ENCODE measurements around the gene RHOBTB3. TPM values are rescaled to one million over a fixed set of nuclear protein-coding genes. Genes with fewer than 3 reads are reported as not detected.

RHOBTB3 gene
- total RNA-seq, 1 experiment from 2014 or later, result 84.3 TPM

- Histone ChIP-seq H4K20me1 (ENCODE audit: insufficient read depth) (no peaks in the 10 kb centered on the region), H3K9ac (ENCODE audit: low read length) (no peak overlapping the region), H3K36me3 (ENCODE audit: control insufficient read depth in 1 of 2, insufficient read depth in 2 of 2, low read length in 2 of 2) (peaks cover 0 to 4% of the 10 kb centered on the region in 2 experiments; a peak in 1 of 4 replicates), H3K9me3 (ENCODE audit: control insufficient read depth in 1 of 2, insufficient read depth in 1 of 2, low read depth in 1 of 2, low read length in 2 of 2) (no peaks in the 10 kb centered on the region), H3K79me2 (ENCODE audit: insufficient read depth, low read length) (no peaks in the 10 kb centered on the region), H2AFZ (ENCODE audit: low read depth, low read length, poor library complexity, severe bottlenecking) (no peak overlapping the region), H3K4me1 (ENCODE audit: control insufficient read depth in 1 of 2, insufficient read depth in 2 of 2, low read length in 2 of 2) (no peaks in the 10 kb centered on the region), H3K27me3 (ENCODE audit: insufficient read depth, low read length) (no peaks in the 10 kb centered on the region), H3K9me2 (ENCODE audit: insufficient read depth) (no peaks in the 10 kb centered on the region), H3K4me2 (ENCODE audit: low read length) (no peak overlapping the region), H3K27ac (ENCODE audit: low read depth, low read length) (no peak overlapping the region), H3K4me3 (replicated peaks in 1 of 2; ENCODE audit: low read depth in 1 of 2, low read length in 2 of 2) (no peak overlapping the region)
- no peak for ATAC-seq
- TF ChIP-seq, protein P1, sequence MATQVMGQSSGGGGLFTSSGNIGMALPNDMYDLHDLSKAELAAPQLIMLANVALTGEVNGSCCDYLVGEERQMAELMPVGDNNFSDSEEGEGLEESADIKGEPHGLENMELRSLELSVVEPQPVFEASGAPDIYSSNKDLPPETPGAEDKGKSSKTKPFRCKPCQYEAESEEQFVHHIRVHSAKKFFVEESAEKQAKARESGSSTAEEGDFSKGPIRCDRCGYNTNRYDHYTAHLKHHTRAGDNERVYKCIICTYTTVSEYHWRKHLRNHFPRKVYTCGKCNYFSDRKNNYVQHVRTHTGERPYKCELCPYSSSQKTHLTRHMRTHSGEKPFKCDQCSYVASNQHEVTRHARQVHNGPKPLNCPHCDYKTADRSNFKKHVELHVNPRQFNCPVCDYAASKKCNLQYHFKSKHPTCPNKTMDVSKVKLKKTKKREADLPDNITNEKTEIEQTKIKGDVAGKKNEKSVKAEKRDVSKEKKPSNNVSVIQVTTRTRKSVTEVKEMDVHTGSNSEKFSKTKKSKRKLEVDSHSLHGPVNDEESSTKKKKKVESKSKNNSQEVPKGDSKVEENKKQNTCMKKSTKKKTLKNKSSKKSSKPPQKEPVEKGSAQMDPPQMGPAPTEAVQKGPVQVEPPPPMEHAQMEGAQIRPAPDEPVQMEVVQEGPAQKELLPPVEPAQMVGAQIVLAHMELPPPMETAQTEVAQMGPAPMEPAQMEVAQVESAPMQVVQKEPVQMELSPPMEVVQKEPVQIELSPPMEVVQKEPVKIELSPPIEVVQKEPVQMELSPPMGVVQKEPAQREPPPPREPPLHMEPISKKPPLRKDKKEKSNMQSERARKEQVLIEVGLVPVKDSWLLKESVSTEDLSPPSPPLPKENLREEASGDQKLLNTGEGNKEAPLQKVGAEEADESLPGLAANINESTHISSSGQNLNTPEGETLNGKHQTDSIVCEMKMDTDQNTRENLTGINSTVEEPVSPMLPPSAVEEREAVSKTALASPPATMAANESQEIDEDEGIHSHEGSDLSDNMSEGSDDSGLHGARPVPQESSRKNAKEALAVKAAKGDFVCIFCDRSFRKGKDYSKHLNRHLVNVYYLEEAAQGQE (IDR thresholded peaks at IDR 0.05; ENCODE audit: low read depth), result no peak
- TF ChIP-seq RAD21 (IDR thresholded peaks at IDR 0.05; ENCODE audit: low read depth) (no peak), ZBTB33 (IDR thresholded peaks at IDR 0.05; ENCODE audit: extremely low read depth, insufficient replicate concordance, low read length) (no peak), JUND (IDR thresholded peaks at IDR 0.05) (no peak), SIN3A (IDR thresholded peaks at IDR 0.05; ENCODE audit: low read depth) (no peak), ELF1 (IDR thresholded peaks at IDR 0.05; ENCODE audit: borderline replicate concordance, low read depth) (no peak), POLR2AphosphoS5 (IDR thresholded peaks at IDR 0.05; ENCODE audit: low read depth, low read length) (no peak), EZH2phosphoT487 (IDR thresholded peaks at IDR 0.05; ENCODE audit: borderline replicate concordance) (no peak), ATF3 (IDR thresholded peaks at IDR 0.05) (no peak), YY1 (IDR thresholded peaks at IDR 0.05; ENCODE audit: extremely low read depth, insufficient replicate concordance, low read depth, low read length) (no peak), ZNF274 (IDR thresholded peaks at IDR 0.05; ENCODE audit: low read depth, low read length) (no peak), CEBPB (IDR thresholded peaks at IDR 0.05; ENCODE audit: low read depth) (no peak), POLR2A (IDR thresholded peaks at IDR 0.05; ENCODE audit: borderline replicate concordance, extremely low read depth, insufficient read depth, insufficient read length) (no peak), TCF7L2 (IDR thresholded peaks at IDR 0.05; ENCODE audit: borderline replicate concordance, extremely low read depth, insufficient read depth, insufficient read length) (no peak), ZFX (IDR thresholded peaks at IDR 0.05) (no peak), SP1 (IDR thresholded peaks at IDR 0.05; ENCODE audit: low read depth) (no peak), CBX3 (IDR thresholded peaks at IDR 0.05; ENCODE audit: low read depth) (no peak), EZH2 (IDR thresholded peaks at IDR 0.05) (no peak), EGR1 (IDR thresholded peaks at IDR 0.05; ENCODE audit: low read depth) (no peak)
- TF ChIP-seq, protein P2, sequence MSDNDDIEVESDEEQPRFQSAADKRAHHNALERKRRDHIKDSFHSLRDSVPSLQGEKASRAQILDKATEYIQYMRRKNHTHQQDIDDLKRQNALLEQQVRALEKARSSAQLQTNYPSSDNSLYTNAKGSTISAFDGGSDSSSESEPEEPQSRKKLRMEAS (IDR thresholded peaks at IDR 0.05), result no peak
- intact Hi-C loops (cut with micrococcal nuclease), result no loop called here
- CTCF ChIA-PET, result no interaction called here
- POLR2A ChIA-PET, result interaction anchor here (1.5 kb wide), 1 partner anchor 24 kb away, joined by 3 read pairs; no protein-coding TSS in a partner anchor
- RAD21 ChIA-PET (ENCODE audit: low non-redundant PET in 1 of 2, low total read pairs in 2 of 2, uncharacterized antibody in 2 of 2, unreplicated experiment in 2 of 2), result no interaction called here
- BruUV-seq (replicated peaks), result no TSS peak
- no peak for DNase-seq (ENCODE audit: low read depth, low spot score)
Measured at GRCh38 chr5:95799191-95799835, 68.2 kb downstream of the RHOBTB3 start.
